Type B pancreatic cell (in vitro differentiated cells): Measurements from ENCODE around the gene RRBP1. TPM values are rescaled to one million over a fixed set of nuclear protein-coding genes. Genes with fewer than 3 reads are reported as not detected.

Experiments
- DNase-seq: peaks from one replicate; pipeline ENCODE4 v3.0.0; 2021; ENCODE audit warnings: mixed read lengths; ENCODE audit not compliant: unreplicated experiment; ENCODE audit errors: extremely low spot score
- H3K27ac Mint-ChIP-seq: 2 replicates; pipeline ENCODE4 v1.8.0; 2021; ENCODE audit warnings: mild to moderate bottlenecking, mixed read lengths
- H3K27me3 Mint-ChIP-seq: 2 replicates; pipeline ENCODE4 v1.8.0; 2021; ENCODE audit warnings: mixed read lengths
- H3K36me3 Mint-ChIP-seq: 2 replicates; pipeline ENCODE4 v1.8.0; 2021; ENCODE audit warnings: mixed read lengths
- H3K4me1 Mint-ChIP-seq: one replicate; pipeline ENCODE4 v1.8.0; 2021; ENCODE audit warnings: mixed read lengths; ENCODE audit not compliant: unreplicated experiment
- H3K4me3 Mint-ChIP-seq: 2 replicates; pipeline ENCODE4 v1.8.0; 2021; ENCODE audit warnings: mild to moderate bottlenecking, mixed read lengths
- H3K9me3 Mint-ChIP-seq: 2 replicates; pipeline ENCODE4 v1.8.0; 2021; ENCODE audit warnings: mixed read lengths
- CTCF ChIP-seq: fragments of 200-600 bp; sonication (generic); conservative IDR thresholded peaks from 2 replicates; pipeline ENCODE4 v1.5.0; 2021; ENCODE audit warnings: antibody characterized with exemption, mild to moderate bottlenecking
- total RNA-seq: library from RNA; stranded (reverse); gene quantifications from 2 replicates; pipeline ENCODE4 v1.2.1, GENCODE V29; 2021; ENCODE audit warnings: low replicate concordance

The RRBP1 gene
- total RNA-seq, 1 donor from 2014 or later = 161 TPM

- H3K9me3 Mint-ChIP-seq = peaks cover 5% of the 10 kb centered on the region
- TF ChIP-seq CTCF = no peak
- no peak overlapping the region for H3K27ac Mint-ChIP-seq
- H3K27me3 Mint-ChIP-seq = no peaks in the 10 kb centered on the region
- no peaks in the 10 kb centered on the region for H3K36me3 Mint-ChIP-seq
- no peak for DNase-seq
- H3K4me3 Mint-ChIP-seq = no peak overlapping the region
- H3K4me1 Mint-ChIP-seq = no peaks in the 10 kb centered on the region
Measured at GRCh38 chr20:17700637-17701036, 18.6 kb upstream of the RRBP1 start.

- no peaks in the 10 kb centered on the region for H3K4me1 Mint-ChIP-seq
- H3K36me3 Mint-ChIP-seq = no peaks in the 10 kb centered on the region
- H3K27me3 Mint-ChIP-seq = no peaks in the 10 kb centered on the region
- no peak for TF ChIP-seq CTCF
- H3K9me3 Mint-ChIP-seq = peaks cover 5% of the 10 kb centered on the region
- no peak for DNase-seq
- H3K27ac Mint-ChIP-seq = no peak within 1 kb of the TSS
- no peak within 1 kb of the TSS for H3K4me3 Mint-ChIP-seq
Measured at GRCh38 chr20:17699931-17700351, 17.9 kb upstream of the RRBP1 start, which contains the start of gene BANF2. Gene BANF2 (plus strand): TSS chr20:17699966. CDS start chr20:17725026, 25,060 bp downstream.

GRCh38 chr20:17698384-17698783 lies 16.3 kb upstream of the RRBP1 start:
- Mint-ChIP-seq H3K36me3 (no peaks in the 10 kb centered on the region), H3K9me3 (peaks cover 5% of the 10 kb centered on the region), H3K4me3 (no peak overlapping the region), H3K4me1 (no peaks in the 10 kb centered on the region), H3K27me3 (no peaks in the 10 kb centered on the region), H3K27ac (no peak overlapping the region)
- DNase-seq = no peak
- TF ChIP-seq CTCF = no peak

- H3K27ac Mint-ChIP-seq = no peak overlapping the region
- H3K9me3 Mint-ChIP-seq = peaks cover 5% of the 10 kb centered on the region
- no peak overlapping the region for H3K4me3 Mint-ChIP-seq
- H3K36me3 Mint-ChIP-seq = no peaks in the 10 kb centered on the region
- DNase-seq = no peak
- H3K4me1 Mint-ChIP-seq = peaks cover 1% of the 10 kb centered on the region
- TF ChIP-seq CTCF = no peak
- H3K27me3 Mint-ChIP-seq = no peaks in the 10 kb centered on the region
Measured at GRCh38 chr20:17697171-17697570, 15.1 kb upstream of the RRBP1 start.

- DNase-seq = no peak
- TF ChIP-seq CTCF = no peak
- Mint-ChIP-seq H3K36me3 (no peaks in the 10 kb centered on the region), H3K4me3 (no peak overlapping the region), H3K27ac (no peak overlapping the region), H3K9me3 (peaks cover 5% of the 10 kb centered on the region), H3K27me3 (no peaks in the 10 kb centered on the region), H3K4me1 (peaks cover 3% of the 10 kb centered on the region)
Measured at GRCh38 chr20:17696287-17696686, 14.2 kb upstream of the RRBP1 start.

GRCh38 chr20:17694767-17695166 lies 12.7 kb upstream of the RRBP1 start:
- Mint-ChIP-seq H3K36me3 (no peaks in the 10 kb centered on the region), H3K27me3 (no peaks in the 10 kb centered on the region), H3K4me3 (no peak overlapping the region), H3K4me1 (peaks cover 3% of the 10 kb centered on the region), H3K9me3 (peaks cover 5% of the 10 kb centered on the region), H3K27ac (no peak overlapping the region)
- no peak for TF ChIP-seq CTCF
- DNase-seq = no peak
